DOHH2 (cell line): Measurements from ENCODE around the gene HCFC1R1.

ENCODE experiments used
- H3F3A ChIP-seq: fragments of 200-600 bp; sonication (generic), shearing (Covaris generic); 2 replicates; pipeline ENCODE4 v1.6.0; 2016; ENCODE audit warnings: antibody characterized with exemption, mild to moderate bottlenecking; ENCODE audit not compliant: control insufficient read depth, insufficient read depth
- H3K27ac ChIP-seq: fragments of 200-600 bp; sonication (generic); 2 replicates; pipeline ENCODE4 v1.5.1; 2014; ENCODE audit warnings: low read depth, mild to moderate bottlenecking, low read length, moderate library complexity
- H3K27me3 ChIP-seq: fragments of 200-600 bp; sonication (generic); 2 replicates; pipeline ENCODE4 v1.6.1; 2014; ENCODE audit warnings: mild to moderate bottlenecking, low read length, mixed read lengths; ENCODE audit not compliant: control insufficient read depth
- H3K36me3 ChIP-seq: fragments of 200-600 bp; sonication (generic); 2 replicates; pipeline ENCODE4 v1.6.1; 2014; ENCODE audit warnings: mild to moderate bottlenecking, low read length, moderate library complexity, mixed read lengths; ENCODE audit not compliant: control insufficient read depth
- H3K4me1 ChIP-seq: fragments of 200-600 bp; sonication (generic); 2 replicates; pipeline ENCODE4 v1.6.1; 2014; ENCODE audit warnings: mild to moderate bottlenecking, low read length, mixed read lengths; ENCODE audit not compliant: control insufficient read depth
- H3K4me2 ChIP-seq: fragments of 200-600 bp; sonication (generic); 2 replicates; pipeline ENCODE4 v1.6.0; 2014; ENCODE audit warnings: mild to moderate bottlenecking, low read length, moderate library complexity
- H3K4me3 ChIP-seq: fragments of 200-600 bp; sonication (generic); 2 replicates; pipeline ENCODE4 v1.5.1; 2014; ENCODE audit warnings: mild to moderate bottlenecking, low read length, mixed read lengths
- H3K79me2 ChIP-seq: fragments of 200-600 bp; sonication (generic); 2 replicates; pipeline ENCODE4 v1.6.1; 2014; ENCODE audit warnings: mild to moderate bottlenecking, low read length, mixed read lengths; ENCODE audit not compliant: control insufficient read depth
- H3K9me2 ChIP-seq: fragments of 200-600 bp; sonication (generic); replicated peaks from 2 replicates; pipeline ENCODE4 v1.6.1; 2014; ENCODE audit warnings: mild to moderate bottlenecking, low read length, mixed read lengths; ENCODE audit not compliant: control insufficient read depth
- H3K9me3 ChIP-seq: fragments of 200-600 bp; sonication (generic); 2 replicates; pipeline ENCODE4 v1.6.1; 2014; ENCODE audit warnings: antibody characterized with exemption, low read length, mixed read lengths; ENCODE audit not compliant: control insufficient read depth, insufficient read depth
- H4K20me1 ChIP-seq: fragments of 200-600 bp; sonication (generic); 2 replicates; pipeline ENCODE4 v1.6.0; 2014; ENCODE audit warnings: low read depth, mild to moderate bottlenecking, antibody characterized with exemption, low read length, moderate library complexity; ENCODE audit not compliant: control insufficient read depth, insufficient read depth
- CTCF ChIP-seq: fragments of 200-600 bp; sonication (generic); IDR thresholded peaks from one replicate; pipeline ENCODE4 v1.5.1; 2014; ENCODE audit warnings: antibody characterized with exemption, mild to moderate bottlenecking, low read depth, low read length; ENCODE audit not compliant: poor library complexity, severe bottlenecking
- EZH2phosphoT487 ChIP-seq: fragments of 200-600 bp; sonication (generic); IDR thresholded peaks from 2 replicates; pipeline ENCODE4 v1.6.1; 2017; ENCODE audit warnings: borderline replicate concordance, mild to moderate bottlenecking, antibody characterized with exemption, low read length, moderate library complexity, mixed read lengths

The HCFC1R1 gene

GRCh38 chr16:3035289-3035971 is 11.7 kb upstream of the HCFC1R1 start:
- Histone ChIP-seq H3K36me3 (no peaks in the 10 kb centered on the region), H3K4me3 (no peak overlapping the region), H3F3A (no peaks in the 10 kb centered on the region), H3K79me2 (no peaks in the 10 kb centered on the region), H3K4me2 (no peak overlapping the region), H3K4me1 (peaks cover 8% of the 10 kb centered on the region; the same call in 1 of the 2 replicates), H3K27ac (no peak overlapping the region), H3K9me2 (no peaks in the 10 kb centered on the region), H3K27me3 (peaks cover 76% of the 10 kb centered on the region), H4K20me1 (no peaks in the 10 kb centered on the region), H3K9me3 (no peaks in the 10 kb centered on the region)
- TF ChIP-seq CTCF = no peak
- TF ChIP-seq EZH2phosphoT487 = no peak

GRCh38 chr16:3032624-3033023 is 8.9 kb upstream of the HCFC1R1 start:
- H4K20me1 ChIP-seq = no peaks in the 10 kb centered on the region; the same call in 1 of the 2 replicates
- H3K27me3 ChIP-seq = peaks cover 80% of the 10 kb centered on the region
- no peaks in the 10 kb centered on the region for H3K79me2 ChIP-seq
- no peak overlapping the region for H3K27ac ChIP-seq
- H3F3A ChIP-seq = 0 out of 2 replicates have a peak, but pooled peaks cover 2% of the 10 kb centered on the region
- TF ChIP-seq EZH2phosphoT487 (peak; percentile 56; the same call in 1 of the 2 replicates), CTCF (no peak)
- H3K4me2 ChIP-seq = no peak overlapping the region
- no peaks in the 10 kb centered on the region for H3K36me3 ChIP-seq
- H3K9me2 ChIP-seq = no peaks in the 10 kb centered on the region
- H3K4me1 ChIP-seq = peaks cover 23% of the 10 kb centered on the region
- H3K9me3 ChIP-seq = no peaks in the 10 kb centered on the region
- no peak overlapping the region for H3K4me3 ChIP-seq

- Histone ChIP-seq H4K20me1 (no peaks in the 10 kb centered on the region; the same call in 1 of the 2 replicates), H3K36me3 (peaks cover 19% of the 10 kb centered on the region), H3K4me1 (peaks cover 16% of the 10 kb centered on the region), H3F3A (0 out of 2 replicates have a peak, but pooled peaks cover 2% of the 10 kb centered on the region), H3K4me3 (no peak overlapping the region), H3K4me2 (no peak overlapping the region), H3K9me3 (no peaks in the 10 kb centered on the region), H3K79me2 (no peaks in the 10 kb centered on the region), H3K27me3 (peaks cover 58% of the 10 kb centered on the region), H3K9me2 (no peaks in the 10 kb centered on the region), H3K27ac (no peak overlapping the region)
- TF ChIP-seq CTCF (no peak), EZH2phosphoT487 (no peak)
These were observed 6.8 kb upstream of the HCFC1R1 start for GRCh38 chr16:3030222-3031212.
